Measurements from ENCODE around the gene GFER. TPM values are rescaled to one million over a fixed set of nuclear protein-coding genes. Genes with fewer than 3 reads are reported as not detected.

Gene GFER
- total RNA-seq, 1 donor from 2014 or later = 30.0 TPM

DNA sequence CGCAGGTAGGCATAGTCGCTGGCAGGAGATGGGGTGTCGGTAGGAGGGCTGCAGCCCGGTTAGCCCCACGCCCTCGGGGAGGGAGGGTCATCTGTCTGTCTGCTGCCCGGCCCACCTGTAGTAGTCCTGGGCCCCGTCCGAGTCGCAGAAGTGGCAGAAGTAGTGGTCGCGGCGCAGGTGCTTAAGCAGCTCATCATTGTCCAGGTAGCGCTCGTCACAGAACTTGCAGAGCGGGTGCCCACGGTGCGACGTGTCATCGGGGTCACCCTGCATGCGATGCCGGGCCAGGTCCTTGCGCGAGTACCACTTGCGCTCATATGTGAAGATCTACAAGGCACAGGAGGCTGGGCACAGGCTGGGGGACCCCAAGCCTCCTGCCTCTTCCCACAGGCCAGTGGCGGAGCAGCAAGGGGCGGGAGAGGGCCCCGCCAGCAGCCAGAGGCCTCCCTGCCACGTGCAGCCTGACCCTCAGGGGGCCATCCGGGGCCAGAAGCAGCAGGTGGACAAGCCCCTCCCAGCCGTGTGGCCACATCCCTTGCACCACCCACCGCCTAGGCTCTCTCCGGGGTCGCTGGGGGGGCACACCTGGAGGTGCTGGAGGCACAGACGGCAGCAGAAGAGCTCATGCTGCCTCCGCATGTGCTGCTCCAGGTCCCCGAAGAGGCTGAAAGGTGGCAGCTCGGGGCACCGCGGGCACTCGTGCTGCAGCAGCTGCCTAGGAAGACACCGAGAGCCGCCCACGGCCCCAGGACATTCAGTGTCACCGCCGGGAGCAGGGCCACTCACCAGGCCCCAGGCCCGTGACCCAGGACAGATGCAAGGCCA, 18.6 kb downstream of the GFER start:
- H3K27ac Mint-ChIP-seq (ENCODE audit: unreplicated experiment) = no peak overlapping the region
- H3K4me3 Mint-ChIP-seq (ENCODE audit: unreplicated experiment) = peak overlapping the region; percentile 37
- no peaks in the 10 kb centered on the region for H3K36me3 Mint-ChIP-seq (ENCODE audit: low read depth, unreplicated experiment)
- H3K9me3 Mint-ChIP-seq (ENCODE audit: unreplicated experiment) = no peaks in the 10 kb centered on the region
- no peak for DNase-seq (ENCODE audit: low spot score)
- TF ChIP-seq, protein P1, sequence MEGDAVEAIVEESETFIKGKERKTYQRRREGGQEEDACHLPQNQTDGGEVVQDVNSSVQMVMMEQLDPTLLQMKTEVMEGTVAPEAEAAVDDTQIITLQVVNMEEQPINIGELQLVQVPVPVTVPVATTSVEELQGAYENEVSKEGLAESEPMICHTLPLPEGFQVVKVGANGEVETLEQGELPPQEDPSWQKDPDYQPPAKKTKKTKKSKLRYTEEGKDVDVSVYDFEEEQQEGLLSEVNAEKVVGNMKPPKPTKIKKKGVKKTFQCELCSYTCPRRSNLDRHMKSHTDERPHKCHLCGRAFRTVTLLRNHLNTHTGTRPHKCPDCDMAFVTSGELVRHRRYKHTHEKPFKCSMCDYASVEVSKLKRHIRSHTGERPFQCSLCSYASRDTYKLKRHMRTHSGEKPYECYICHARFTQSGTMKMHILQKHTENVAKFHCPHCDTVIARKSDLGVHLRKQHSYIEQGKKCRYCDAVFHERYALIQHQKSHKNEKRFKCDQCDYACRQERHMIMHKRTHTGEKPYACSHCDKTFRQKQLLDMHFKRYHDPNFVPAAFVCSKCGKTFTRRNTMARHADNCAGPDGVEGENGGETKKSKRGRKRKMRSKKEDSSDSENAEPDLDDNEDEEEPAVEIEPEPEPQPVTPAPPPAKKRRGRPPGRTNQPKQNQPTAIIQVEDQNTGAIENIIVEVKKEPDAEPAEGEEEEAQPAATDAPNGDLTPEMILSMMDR (IDR thresholded peaks at IDR 0.05; ENCODE audit: unreplicated experiment) = no peak
- H3K4me1 Mint-ChIP-seq (ENCODE audit: unreplicated experiment) = peaks cover 5% of the 10 kb centered on the region
- H3K27me3 Mint-ChIP-seq (ENCODE audit: unreplicated experiment) = peaks cover 7% of the 10 kb centered on the region

DNA sequence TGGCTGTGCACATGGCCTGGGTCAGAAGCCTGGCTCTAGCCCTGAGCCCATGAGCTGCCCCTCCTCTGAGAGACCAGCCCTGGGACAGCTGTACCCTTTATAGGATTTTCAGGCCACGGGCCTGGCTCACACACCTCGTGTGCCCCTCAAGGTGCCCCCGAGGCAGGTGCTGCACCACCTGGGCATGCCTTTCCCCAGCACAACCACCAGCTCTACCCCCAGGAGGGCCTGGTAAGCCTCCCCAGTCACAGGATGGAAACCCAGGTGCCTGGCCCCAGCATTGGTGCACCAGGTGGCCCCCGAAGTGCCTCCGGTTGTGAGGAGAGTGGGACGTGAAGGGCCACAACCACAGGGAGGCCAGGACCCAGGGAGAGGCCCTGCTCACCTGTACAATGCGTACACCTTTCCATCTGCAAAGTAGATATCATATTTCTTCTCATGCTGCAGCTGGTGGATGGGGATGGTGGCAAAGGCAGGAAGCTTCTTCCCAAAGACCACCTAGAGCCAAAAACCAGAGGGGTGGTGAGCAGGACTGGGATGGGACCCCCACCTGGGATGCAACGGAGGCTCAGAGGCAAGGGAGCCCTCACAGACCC, 19.3 kb downstream of the GFER start:
- Mint-ChIP-seq H3K27ac (ENCODE audit: unreplicated experiment) (no peak overlapping the region), H3K9me3 (ENCODE audit: unreplicated experiment) (no peaks in the 10 kb centered on the region), H3K36me3 (ENCODE audit: low read depth, unreplicated experiment) (peaks cover 1% of the 10 kb centered on the region), H3K4me3 (ENCODE audit: unreplicated experiment) (no peak overlapping the region), H3K27me3 (ENCODE audit: unreplicated experiment) (peaks cover 9% of the 10 kb centered on the region), H3K4me1 (ENCODE audit: unreplicated experiment) (peaks cover 10% of the 10 kb centered on the region)
- DNase-seq (ENCODE audit: low spot score) = no peak
- TF ChIP-seq, protein P1 (IDR thresholded peaks at IDR 0.05; ENCODE audit: unreplicated experiment) = no peak

DNA sequence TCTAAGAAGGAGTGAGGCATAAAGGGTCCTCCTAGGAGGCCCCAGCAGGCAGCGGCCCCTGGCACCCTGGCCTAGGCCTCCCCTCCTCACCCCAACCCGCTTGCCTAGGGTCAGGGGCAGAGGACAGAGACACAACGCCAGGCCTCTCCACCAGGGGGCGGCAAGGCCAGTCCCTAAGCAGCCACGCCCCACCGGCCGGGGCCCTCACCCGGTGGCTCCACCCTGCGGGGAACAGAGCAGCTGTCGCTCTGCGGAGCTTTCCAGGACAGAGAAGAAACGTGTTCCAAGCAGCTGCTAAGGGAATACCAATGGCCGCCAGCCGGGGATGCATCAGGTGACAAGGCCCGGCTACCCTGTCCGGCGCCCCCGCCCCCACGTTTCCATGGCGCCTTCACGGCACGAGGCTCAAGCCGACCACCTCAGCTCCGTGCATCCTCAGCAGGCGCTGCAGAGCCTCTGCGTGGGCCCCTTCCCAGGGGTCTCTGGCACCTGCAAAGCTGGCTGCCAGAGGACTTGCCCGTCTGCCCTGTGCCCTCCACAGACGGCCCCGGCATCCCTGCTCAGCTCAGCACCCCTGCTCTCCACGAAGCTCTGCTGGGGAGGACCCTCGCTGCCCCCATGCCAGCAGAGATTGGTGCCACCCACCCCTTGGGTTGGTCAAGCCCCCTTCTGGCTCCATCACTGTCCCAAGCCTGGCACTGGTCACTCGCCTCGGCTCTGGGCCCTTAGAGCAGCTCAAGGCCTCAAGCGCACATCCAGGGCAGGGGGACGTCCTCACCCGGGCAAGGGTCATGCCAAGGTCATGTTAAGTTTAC, 20.0 kb downstream of the GFER start:
- peak; percentile 97 for DNase-seq (ENCODE audit: low spot score)
- Mint-ChIP-seq H3K4me1 (ENCODE audit: unreplicated experiment) (peaks cover 15% of the 10 kb centered on the region), H3K36me3 (ENCODE audit: low read depth, unreplicated experiment) (peaks cover 6% of the 10 kb centered on the region), H3K4me3 (ENCODE audit: unreplicated experiment) (no peak overlapping the region), H3K9me3 (ENCODE audit: unreplicated experiment) (no peaks in the 10 kb centered on the region), H3K27me3 (ENCODE audit: unreplicated experiment) (peaks cover 11% of the 10 kb centered on the region), H3K27ac (ENCODE audit: unreplicated experiment) (no peak overlapping the region)
- TF ChIP-seq, protein P1 (IDR thresholded peaks at IDR 0.05; ENCODE audit: unreplicated experiment) = peak; percentile 91

DNA sequence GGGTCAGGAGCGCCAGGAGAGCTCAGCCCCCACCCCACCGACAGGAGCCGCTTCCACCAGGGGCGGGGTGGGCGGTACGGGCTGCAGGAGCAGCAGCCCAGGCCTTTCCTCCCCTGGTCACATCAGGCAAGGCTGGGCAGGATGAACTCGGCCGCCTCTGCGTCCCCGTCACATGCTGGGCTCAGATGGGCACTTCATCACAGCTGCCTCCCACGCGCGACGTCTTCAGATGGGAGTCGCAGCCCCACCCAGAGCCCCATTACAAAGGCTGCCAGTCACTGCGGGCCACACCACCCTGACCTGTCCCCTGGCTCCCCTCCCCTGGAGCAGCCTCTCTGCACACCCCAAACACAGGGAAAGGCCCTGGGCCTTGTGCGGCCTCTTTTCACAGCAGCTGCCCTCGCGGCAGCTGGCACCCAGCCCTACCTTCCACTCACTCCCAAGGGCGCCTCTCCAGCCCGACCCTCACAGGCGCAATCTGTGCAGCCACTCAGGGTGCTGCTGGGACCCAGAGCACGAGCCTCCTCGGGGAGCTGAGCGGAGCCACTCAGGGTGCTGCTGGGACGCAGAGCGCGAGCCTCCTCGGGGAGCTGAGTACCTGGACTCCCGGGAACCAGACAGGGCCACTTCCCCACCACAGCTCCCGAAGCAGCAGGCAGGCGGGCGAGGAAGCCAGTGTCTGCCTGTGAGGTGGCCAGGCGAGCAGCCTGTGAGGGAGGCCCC, 21.0 kb downstream of the GFER start:
- DNase-seq (ENCODE audit: low spot score) = no peak
- H3K36me3 Mint-ChIP-seq (ENCODE audit: low read depth, unreplicated experiment) = peaks cover 6% of the 10 kb centered on the region
- H3K4me3 Mint-ChIP-seq (ENCODE audit: unreplicated experiment) = no peak overlapping the region
- H3K27me3 Mint-ChIP-seq (ENCODE audit: unreplicated experiment) = peaks cover 11% of the 10 kb centered on the region
- H3K9me3 Mint-ChIP-seq (ENCODE audit: unreplicated experiment) = no peaks in the 10 kb centered on the region
- H3K4me1 Mint-ChIP-seq (ENCODE audit: unreplicated experiment) = peaks cover 16% of the 10 kb centered on the region
- TF ChIP-seq, protein P1 (IDR thresholded peaks at IDR 0.05; ENCODE audit: unreplicated experiment) = no peak
- H3K27ac Mint-ChIP-seq (ENCODE audit: unreplicated experiment) = no peak overlapping the region
